Amniotic epithelial cell (primary cell): Measurements from ENCODE around the gene CSPG4.
"Not testable (repeated sequence)": the region's sequence is repeated elsewhere in the genome, so short reads cannot be mapped to it uniquely, and the experiment has no call there.

Experiments used
- DNase-seq: peaks from one replicate; pipeline ENCODE4 v3.0.0-alpha.2; 2010; ENCODE audit warnings: low read depth

The CSPG4 gene

GRCh38 chr15:75738014-75738646, 25.5 kb upstream of the CSPG4 start:
- DNase-seq: no peak

- not testable (repeated sequence) for DNase-seq
Observed at GRCh38 chr15:75737116-75738013, 24.7 kb upstream of the CSPG4 start.

- DNase-seq: no peak
Observed at GRCh38 chr15:75736256-75736655, 23.6 kb upstream of the CSPG4 start.

- peak; percentile 63 for DNase-seq
Observed at GRCh38 chr15:75734861-75735760, 22.5 kb upstream of the CSPG4 start.

GRCh38 chr15:75733761-75734651, 21.4 kb upstream of the CSPG4 start:
- peak; percentile 53 for DNase-seq

GRCh38 chr15:75732809-75733451, 20.3 kb upstream of the CSPG4 start:
- peak; percentile 67 for DNase-seq

- no peak for DNase-seq
Observed at GRCh38 chr15:75732177-75732808, 19.6 kb upstream of the CSPG4 start.

- DNase-seq: peak; percentile 68
Observed at GRCh38 chr15:75731248-75732151, 18.9 kb upstream of the CSPG4 start.

GRCh38 chr15:75730376-75731247, 18.0 kb upstream of the CSPG4 start:
- DNase-seq: not testable (repeated sequence)

- no peak for DNase-seq
Observed at GRCh38 chr15:75729326-75730069, 16.9 kb upstream of the CSPG4 start.

- DNase-seq: peak; percentile 27
Observed at GRCh38 chr15:75727851-75728715, 15.4 kb upstream of the CSPG4 start.

GRCh38 chr15:75727031-75727531, 14.4 kb upstream of the CSPG4 start:
- DNase-seq: no peak

GRCh38 chr15:75725719-75726607, 13.3 kb upstream of the CSPG4 start:
- DNase-seq: no peak

- no peak for DNase-seq
Observed at GRCh38 chr15:75725006-75725718, 12.5 kb upstream of the CSPG4 start.
